NT2/D1 (cell line): ENCODE measurements around the gene BTBD17.

ENCODE experiments used
- SUZ12 ChIP-seq: IDR thresholded peaks from 2 replicates; pipeline ENCODE4 v1.6.1; 2011; ENCODE audit not compliant: insufficient read length, insufficient read depth; ENCODE audit errors: extremely low read depth
- YY1 ChIP-seq: IDR thresholded peaks from 2 replicates; pipeline ENCODE4 v1.6.1; 2011; ENCODE audit not compliant: insufficient read length, insufficient read depth
- ZNF274 ChIP-seq: IDR thresholded peaks from 2 replicates; pipeline ENCODE4 v1.6.1; 2011; ENCODE audit warnings: mild to moderate bottlenecking, low read depth, low read length

DNA sequence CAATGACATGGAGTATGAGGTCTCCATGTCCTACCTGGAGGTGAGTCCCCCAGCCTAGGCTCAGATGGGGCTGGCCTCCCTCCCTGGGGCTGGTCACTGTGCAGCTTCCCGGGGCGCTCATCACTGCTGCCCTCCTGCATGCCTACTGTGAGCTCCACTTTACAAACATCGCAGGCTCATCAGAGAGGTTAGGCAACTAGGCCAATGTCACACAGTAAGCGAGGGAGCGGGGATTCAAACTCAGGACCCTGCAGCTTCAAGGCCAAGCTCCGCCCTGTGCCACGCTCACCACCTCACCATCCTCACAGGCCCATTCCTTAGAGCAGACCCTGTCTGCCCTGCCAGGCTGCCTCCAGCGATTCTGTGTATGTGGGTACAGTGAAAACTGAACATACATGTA lies 18.5 kb downstream of the BTBD17 start:
- no peak for TF ChIP-seq ZNF274
- TF ChIP-seq SUZ12 = no peak
- no peak for TF ChIP-seq YY1
